ENCODE measurements around the gene TFAP2A. TPM values are rescaled to one million over a fixed set of nuclear protein-coding genes. Genes with fewer than 3 reads are reported as not detected.

TFAP2A gene
- total RNA-seq, 4 donors from 2014 or later, result 0.31 to 4.6 (median 0.42) TPM; not detected in 1

DNA sequence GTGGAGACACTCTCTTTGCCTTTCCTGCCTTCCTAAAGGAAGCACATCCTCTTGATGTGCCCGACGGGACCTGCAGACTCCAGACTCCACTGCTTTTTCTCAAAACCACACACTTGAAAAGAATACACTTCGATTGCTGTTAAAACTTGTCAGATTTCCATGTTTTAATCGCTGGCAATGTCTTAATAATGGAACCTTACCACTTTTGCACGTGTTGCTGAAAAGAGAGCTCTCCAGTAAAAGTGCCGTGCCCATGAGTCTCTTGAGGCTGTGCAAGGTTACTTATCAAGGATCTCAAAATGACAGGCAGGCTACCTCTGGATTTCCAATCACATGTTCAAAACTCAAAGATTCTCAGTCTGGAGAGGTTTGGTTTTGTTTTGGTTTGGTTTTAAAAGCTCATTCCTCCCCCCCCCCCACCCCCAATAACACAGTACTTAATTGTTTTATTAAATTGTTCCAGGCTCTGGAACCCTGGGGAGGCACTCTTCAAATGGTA lies 12.0 kb upstream of the TFAP2A start:
- H3K27me3 ChIP-seq, result peaks cover 86% of the 10 kb centered on the region
- H3K27ac ChIP-seq, result peak overlapping the region in 1 of 4 donors; percentile 55
- no peak for ATAC-seq
- no peaks in the 10 kb centered on the region for H3K36me3 ChIP-seq
- peak overlapping the region; percentile 1 to 46 for H3K4me3 ChIP-seq
- H3K4me1 ChIP-seq, result peaks cover 0 to 18% (median 0%) of the 10 kb centered on the region in 3 donors
- 30 to 54% methylated on average over 6 of the region's 6 CpGs for WGBS, 2 donors (ENCODE audit: low coverage in 1 of 2)
- no peaks in the 10 kb centered on the region for H3K9me3 ChIP-seq
- TF ChIP-seq, protein P1, sequence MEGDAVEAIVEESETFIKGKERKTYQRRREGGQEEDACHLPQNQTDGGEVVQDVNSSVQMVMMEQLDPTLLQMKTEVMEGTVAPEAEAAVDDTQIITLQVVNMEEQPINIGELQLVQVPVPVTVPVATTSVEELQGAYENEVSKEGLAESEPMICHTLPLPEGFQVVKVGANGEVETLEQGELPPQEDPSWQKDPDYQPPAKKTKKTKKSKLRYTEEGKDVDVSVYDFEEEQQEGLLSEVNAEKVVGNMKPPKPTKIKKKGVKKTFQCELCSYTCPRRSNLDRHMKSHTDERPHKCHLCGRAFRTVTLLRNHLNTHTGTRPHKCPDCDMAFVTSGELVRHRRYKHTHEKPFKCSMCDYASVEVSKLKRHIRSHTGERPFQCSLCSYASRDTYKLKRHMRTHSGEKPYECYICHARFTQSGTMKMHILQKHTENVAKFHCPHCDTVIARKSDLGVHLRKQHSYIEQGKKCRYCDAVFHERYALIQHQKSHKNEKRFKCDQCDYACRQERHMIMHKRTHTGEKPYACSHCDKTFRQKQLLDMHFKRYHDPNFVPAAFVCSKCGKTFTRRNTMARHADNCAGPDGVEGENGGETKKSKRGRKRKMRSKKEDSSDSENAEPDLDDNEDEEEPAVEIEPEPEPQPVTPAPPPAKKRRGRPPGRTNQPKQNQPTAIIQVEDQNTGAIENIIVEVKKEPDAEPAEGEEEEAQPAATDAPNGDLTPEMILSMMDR (IDR thresholded peaks at IDR 0.05), result no peak
- TF ChIP-seq EP300 (IDR thresholded peaks at IDR 0.05) (no peak), POLR2AphosphoS5 (IDR thresholded peaks at IDR 0.05) (no peak)

DNA sequence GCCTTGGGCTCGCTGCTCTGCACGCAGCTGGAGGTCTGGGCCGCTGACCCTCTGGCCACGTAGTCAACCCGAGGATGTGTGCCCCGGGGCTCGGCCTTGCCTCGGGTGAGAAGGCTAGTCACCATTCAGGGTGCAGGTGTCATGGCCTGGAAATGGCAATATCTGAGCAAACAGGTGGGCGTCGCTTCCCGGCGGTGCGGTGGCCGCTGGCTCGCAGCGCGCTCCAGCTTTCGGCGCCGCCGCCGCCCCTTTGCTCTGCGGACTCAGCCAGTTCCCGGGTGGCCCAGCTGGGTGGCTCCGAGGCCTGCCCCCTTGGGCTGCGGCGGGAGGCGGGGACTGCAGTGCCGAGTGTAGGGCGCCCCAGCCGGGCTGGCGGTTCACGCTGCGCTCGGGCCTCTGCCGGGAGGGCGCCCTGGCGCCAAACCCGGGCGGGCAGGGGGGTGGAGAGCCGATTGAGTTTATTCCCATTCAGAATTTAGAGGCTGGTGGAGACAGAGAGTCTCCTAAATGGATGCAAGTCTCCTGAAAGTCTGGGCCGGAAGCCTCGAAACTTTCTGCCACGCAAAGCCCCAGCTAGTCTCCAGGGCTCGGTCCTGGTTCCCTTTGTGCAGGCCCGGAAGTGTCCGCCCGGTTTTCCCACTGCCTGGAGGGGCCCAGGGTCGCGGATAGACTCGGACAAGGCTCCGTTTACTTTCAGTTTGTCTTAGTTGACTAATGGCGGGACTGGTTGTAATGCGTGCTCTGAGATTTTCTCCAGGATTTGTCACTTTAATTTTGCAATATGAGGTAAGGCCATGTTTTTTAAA lies 11.3 kb upstream of the TFAP2A start:
- Histone ChIP-seq H3K4me3 (peak overlapping the region; percentile 1 to 46), H3K27ac (peak overlapping the region in 1 of 4 donors; percentile 55), H3K36me3 (no peaks in the 10 kb centered on the region), H3K4me1 (peaks cover 0 to 18% (median 0%) of the 10 kb centered on the region in 3 donors), H3K9me3 (no peaks in the 10 kb centered on the region), H3K27me3 (peaks cover 90% of the 10 kb centered on the region)
- TF ChIP-seq, protein P1 (IDR thresholded peaks at IDR 0.05), result no peak
- no peak for TF ChIP-seq EP300 (IDR thresholded peaks at IDR 0.05)
- no peak for TF ChIP-seq POLR2A (IDR thresholded peaks at IDR 0.05)
- no peak for TF ChIP-seq POLR2AphosphoS5 (IDR thresholded peaks at IDR 0.05)
- ATAC-seq, result peak; percentile 54
- 6% methylated on average over 7 of the region's 54 CpGs; no CpG with 5 or more reads in 1 of the 2 donors for WGBS, 2 donors (ENCODE audit: low coverage in 1 of 2)

DNA sequence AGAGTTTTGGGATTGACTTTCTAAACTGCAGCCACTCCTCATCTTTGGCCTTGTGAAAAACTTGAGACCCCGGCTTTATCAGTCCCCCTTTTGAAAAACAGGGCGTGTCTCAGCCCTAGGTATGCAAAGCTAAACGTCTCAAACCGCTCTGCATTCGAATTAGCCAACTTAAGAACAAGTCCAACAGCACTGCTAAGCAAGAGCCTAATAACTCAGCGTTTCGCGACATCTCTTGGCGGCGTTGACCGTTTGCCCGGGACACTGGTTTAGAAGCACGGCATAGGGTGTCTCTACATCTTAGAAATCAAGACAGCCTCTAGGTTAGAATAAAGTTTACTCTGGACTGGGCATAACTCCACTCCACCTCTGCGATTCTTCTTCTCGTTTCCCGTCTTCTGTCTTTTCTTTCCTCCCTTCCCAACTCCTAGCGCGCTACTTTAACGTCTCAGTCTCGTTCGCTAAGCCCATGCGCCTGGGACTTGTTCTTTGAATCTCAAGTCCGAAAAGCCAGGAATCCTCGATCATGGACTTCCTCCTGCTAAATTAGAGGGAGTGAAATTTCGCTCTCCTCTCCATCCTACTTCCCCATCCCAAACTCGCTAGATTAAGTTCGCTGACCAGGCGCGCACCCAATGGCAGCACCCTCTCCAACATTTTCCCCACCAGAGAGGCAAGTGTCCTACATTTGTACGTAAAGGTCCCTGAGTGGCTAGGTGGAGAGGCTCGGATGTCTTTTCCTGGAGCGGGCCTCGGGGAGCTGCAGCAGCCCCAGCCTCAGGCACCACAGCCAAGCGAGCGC lies 10.5 kb upstream of the TFAP2A start:
- no peak for TF ChIP-seq EP300 (IDR thresholded peaks at IDR 0.05)
- TF ChIP-seq, protein P1 (IDR thresholded peaks at IDR 0.05), result no peak
- no peak for TF ChIP-seq POLR2A (IDR thresholded peaks at IDR 0.05)
- no peak for TF ChIP-seq POLR2AphosphoS5 (IDR thresholded peaks at IDR 0.05)
- Histone ChIP-seq H3K36me3 (no peaks in the 10 kb centered on the region), H3K4me1 (peaks cover 0 to 18% (median 0%) of the 10 kb centered on the region in 3 donors), H3K9me3 (no peaks in the 10 kb centered on the region), H3K27ac (peak overlapping the region in 1 of 4 donors; percentile 55), H3K27me3 (peaks cover 92% of the 10 kb centered on the region), H3K4me3 (peak overlapping the region in 1 of 2 donors; percentile 46)
- no peak for ATAC-seq
- 7 to 10% methylated on average over 22 to 23 of the region's 35 CpGs for WGBS, 2 donors (ENCODE audit: low coverage in 1 of 2)

DNA sequence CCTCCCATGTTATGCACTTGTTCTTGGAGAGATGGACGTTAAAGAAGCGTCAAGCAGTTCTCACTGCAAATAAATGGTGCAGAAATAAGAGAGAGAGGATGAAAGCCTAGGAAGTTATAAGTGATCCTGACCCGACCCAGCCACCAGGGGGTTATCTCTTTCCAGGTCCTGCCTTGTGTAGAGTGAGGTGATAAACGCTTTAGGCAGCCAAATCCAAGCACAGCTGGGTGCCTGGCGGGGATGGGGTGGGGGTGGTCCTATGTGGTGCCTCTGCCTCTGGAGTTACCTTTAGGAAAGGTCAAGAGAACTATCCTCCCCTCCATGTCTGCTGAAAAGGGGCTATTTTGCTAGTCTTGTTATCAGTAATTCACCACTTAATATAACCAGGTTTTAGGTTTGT lies 9.2 kb upstream of the TFAP2A start:
- Histone ChIP-seq H3K27ac (no peak overlapping the region), H3K27me3 (peaks cover 94% of the 10 kb centered on the region), H3K4me3 (no peak overlapping the region), H3K36me3 (no peaks in the 10 kb centered on the region), H3K9me3 (no peaks in the 10 kb centered on the region), H3K4me1 (peaks cover 0 to 27% (median 0%) of the 10 kb centered on the region in 3 donors)
- no peak for ATAC-seq
- WGBS, 2 donors (ENCODE audit: low coverage in 1 of 2), result 0 to 13% methylated on average over 2 to 4 of the region's 5 CpGs
- TF ChIP-seq, protein P1 (IDR thresholded peaks at IDR 0.05), result no peak
- TF ChIP-seq EP300 (IDR thresholded peaks at IDR 0.05), result no peak
